ENCODE results near the gene VWCE. TPM values are rescaled to one million over a fixed set of nuclear protein-coding genes. Genes with fewer than 3 reads are reported as not detected.
A peak's percentile ranks its signal among the peaks of the same experiment; 100 is the strongest.

VWCE gene
- total RNA-seq, 1 experiment from 2014 or later: 0.51 TPM

- no peak for ATAC-seq
- DNase-seq (ENCODE audit: low read depth, low spot score): no peak
- BruUV-seq (replicated peaks): no TSS peak
- Histone ChIP-seq H3K27ac (ENCODE audit: low read length) (no peak overlapping the region), H3K27me3 (ENCODE audit: control insufficient read depth, insufficient read depth, low read length) (no peaks in the 10 kb centered on the region), H3K36me3 (ENCODE audit: control insufficient read depth, insufficient read depth, low read length) (peaks cover 48% of the 10 kb centered on the region), H3K4me3 (ENCODE audit: low read depth in 2 of 2, low read length in 2 of 2) (no peak overlapping the region), H3K9me3 (ENCODE audit: control insufficient read depth, insufficient read depth, low read depth, low read length) (no peaks in the 10 kb centered on the region), H3K4me1 (ENCODE audit: control insufficient read depth, insufficient read depth, low read length) (no peaks in the 10 kb centered on the region)
- ChIA-PET CTCF (no interaction called here), POLR2A (no interaction called here)
- intact Hi-C loops (cut with micrococcal nuclease; ENCODE audit: unreplicated experiment) (no loop called here), in situ Hi-C loops (cut with HindIII; ENCODE audit: low pct_unique_long_range_greater_than_20kb, low sequenced_read_pairs) (no loop called here)
- TF ChIP-seq REST (IDR thresholded peaks at IDR 0.05; ENCODE audit: insufficient read depth in 1 of 2, low read depth in 2 of 2, low read length in 1 of 2): no peak
Observed at GRCh38 chr11:61309141-61309540, 14.0 kb upstream of the VWCE start.

GRCh38 chr11:61307354-61307753, 12.2 kb upstream of the VWCE start:
- BruUV-seq (replicated peaks): no TSS peak
- DNase-seq (ENCODE audit: low read depth, low spot score): no peak
- in situ Hi-C loops (cut with HindIII; ENCODE audit: low pct_unique_long_range_greater_than_20kb, low sequenced_read_pairs): no loop called here
- Histone ChIP-seq H3K36me3 (ENCODE audit: control insufficient read depth, insufficient read depth, low read length) (peaks cover 42% of the 10 kb centered on the region), H3K27ac (ENCODE audit: low read length) (no peak overlapping the region), H3K9me3 (ENCODE audit: control insufficient read depth, insufficient read depth, low read depth, low read length) (no peaks in the 10 kb centered on the region), H3K4me3 (ENCODE audit: low read depth in 2 of 2, low read length in 2 of 2) (no peak overlapping the region), H3K27me3 (ENCODE audit: control insufficient read depth, insufficient read depth, low read length) (no peaks in the 10 kb centered on the region), H3K4me1 (ENCODE audit: control insufficient read depth, insufficient read depth, low read length) (no peaks in the 10 kb centered on the region)
- intact Hi-C loops (cut with micrococcal nuclease; ENCODE audit: unreplicated experiment): no loop called here
- ChIA-PET POLR2A (no interaction called here), CTCF (no interaction called here)
- no peak for ATAC-seq
- TF ChIP-seq SIN3A (IDR thresholded peaks at IDR 0.05; ENCODE audit: borderline replicate concordance, insufficient read depth, low read depth, low read length): no peak
- peak in 1 of 2 experiments; percentile 64; a peak in 1 of 4 replicates for TF ChIP-seq REST (IDR thresholded peaks at IDR 0.05; ENCODE audit: insufficient read depth in 1 of 2, low read depth in 2 of 2, low read length in 1 of 2)

GRCh38 chr11:61306221-61306620, 11.1 kb upstream of the VWCE start:
- H3K4me1 ChIP-seq (ENCODE audit: control insufficient read depth, insufficient read depth, low read length): no peaks in the 10 kb centered on the region
- no peak overlapping the region for H3K4me3 ChIP-seq (ENCODE audit: low read depth in 2 of 2, low read length in 2 of 2)
- no peaks in the 10 kb centered on the region for H3K27me3 ChIP-seq (ENCODE audit: control insufficient read depth, insufficient read depth, low read length)
- CTCF ChIA-PET: no interaction called here
- intact Hi-C loops (cut with micrococcal nuclease; ENCODE audit: unreplicated experiment) (no loop called here), in situ Hi-C loops (cut with HindIII; ENCODE audit: low pct_unique_long_range_greater_than_20kb, low sequenced_read_pairs) (no loop called here)
- POLR2A ChIA-PET: no interaction called here
- TF ChIP-seq REST (IDR thresholded peaks at IDR 0.05; ENCODE audit: insufficient read depth in 1 of 2, low read depth in 2 of 2, low read length in 1 of 2) (no peak), SIN3A (IDR thresholded peaks at IDR 0.05; ENCODE audit: borderline replicate concordance, insufficient read depth, low read depth, low read length) (no peak), POLR2AphosphoS5 (IDR thresholded peaks at IDR 0.05; ENCODE audit: low read depth, low read length) (no peak), TCF7L2 (IDR thresholded peaks at IDR 0.05; ENCODE audit: low read depth, low read length) (no peak)
- H3K27ac ChIP-seq (ENCODE audit: low read length): no peak overlapping the region
- DNase-seq (ENCODE audit: low read depth, low spot score): no peak
- H3K36me3 ChIP-seq (ENCODE audit: control insufficient read depth, insufficient read depth, low read length): peaks cover 44% of the 10 kb centered on the region
- H3K9me3 ChIP-seq (ENCODE audit: control insufficient read depth, insufficient read depth, low read depth, low read length): no peaks in the 10 kb centered on the region
- no peak for ATAC-seq
- BruUV-seq (replicated peaks): no TSS peak
